Neural cell (in vitro differentiated cells): Measurements from ENCODE around the gene EXOC4.

Experiments
- EP300 ChIP-seq: fragments of 450-650 bp; conservative IDR thresholded peaks from 2 replicates; pipeline ENCODE4 v1.6.1; 2014; ENCODE audit warnings: antibody characterized with exemption, mild to moderate bottlenecking, moderate library complexity; ENCODE audit not compliant: poor library complexity, severe bottlenecking
- EZH2 ChIP-seq: fragments of 200-600, 300-800 bp; shearing (Covaris generic), sonication (generic); IDR thresholded peaks from 2 replicates; pipeline ENCODE4 v1.6.1; 2014; ENCODE audit warnings: antibody characterized with exemption, low read length, borderline replicate concordance, mild to moderate bottlenecking; ENCODE audit not compliant: insufficient read depth, poor library complexity, severe bottlenecking
- POLR2AphosphoS5 ChIP-seq: IDR thresholded peaks from 2 replicates; pipeline ENCODE4 v1.6.1; 2012
- SMC3 ChIP-seq: fragments of 450-650 bp; conservative IDR thresholded peaks from 2 replicates; pipeline ENCODE4 v1.6.1; 2014; ENCODE audit warnings: antibody characterized with exemption, mild to moderate bottlenecking, moderate library complexity; ENCODE audit not compliant: poor library complexity
- TAF1 ChIP-seq: IDR thresholded peaks from 2 replicates; pipeline ENCODE4 v1.6.1; 2012; ENCODE audit warnings: low read depth
- TF ChIP-seq, protein P1 (sequence below): fragments of 450-650 bp; IDR thresholded peaks from 2 replicates; pipeline ENCODE4 v1.5.1; 2014; ENCODE audit warnings: antibody characterized with exemption, mild to moderate bottlenecking, moderate library complexity; ENCODE audit not compliant: poor library complexity, severe bottlenecking

DNA sequence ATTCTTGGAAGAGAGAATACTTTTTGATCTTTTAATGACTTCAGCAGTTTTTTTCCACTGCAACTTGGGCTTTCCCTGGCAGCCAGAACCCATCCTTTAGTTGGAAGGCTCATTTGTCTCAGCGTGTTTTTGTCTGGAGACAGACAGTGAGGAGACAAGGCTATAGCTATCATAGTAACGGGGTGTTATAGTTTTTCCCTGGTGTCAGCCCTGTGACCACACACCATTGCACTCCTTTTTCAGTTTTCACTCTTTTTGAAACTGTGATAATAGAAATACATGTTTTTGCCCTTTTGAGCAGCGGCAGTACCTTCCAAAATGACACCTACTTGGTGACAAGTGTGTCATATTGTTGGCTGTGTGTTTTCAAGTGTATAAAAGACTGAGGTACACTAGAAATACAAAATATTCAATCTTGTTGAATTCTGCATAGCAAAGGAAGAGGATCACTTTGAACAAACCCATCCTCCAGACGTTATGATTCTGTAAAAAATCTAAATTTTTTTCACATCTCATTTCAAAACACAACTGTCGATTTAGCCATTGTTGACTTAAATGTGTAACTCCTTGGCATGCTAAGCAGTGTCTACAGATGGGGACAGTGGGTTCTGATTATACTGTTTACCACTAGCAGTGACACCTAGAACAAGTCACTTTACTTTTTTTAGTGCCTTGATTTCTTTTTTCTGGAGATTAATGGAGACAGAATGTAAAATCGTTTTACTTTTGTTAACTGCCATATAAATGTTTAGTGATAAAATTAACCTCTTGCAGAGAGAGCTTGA is 130.1 kb downstream of the EXOC4 start:
- TF ChIP-seq POLR2AphosphoS5: no peak
- TF ChIP-seq, protein P1, sequence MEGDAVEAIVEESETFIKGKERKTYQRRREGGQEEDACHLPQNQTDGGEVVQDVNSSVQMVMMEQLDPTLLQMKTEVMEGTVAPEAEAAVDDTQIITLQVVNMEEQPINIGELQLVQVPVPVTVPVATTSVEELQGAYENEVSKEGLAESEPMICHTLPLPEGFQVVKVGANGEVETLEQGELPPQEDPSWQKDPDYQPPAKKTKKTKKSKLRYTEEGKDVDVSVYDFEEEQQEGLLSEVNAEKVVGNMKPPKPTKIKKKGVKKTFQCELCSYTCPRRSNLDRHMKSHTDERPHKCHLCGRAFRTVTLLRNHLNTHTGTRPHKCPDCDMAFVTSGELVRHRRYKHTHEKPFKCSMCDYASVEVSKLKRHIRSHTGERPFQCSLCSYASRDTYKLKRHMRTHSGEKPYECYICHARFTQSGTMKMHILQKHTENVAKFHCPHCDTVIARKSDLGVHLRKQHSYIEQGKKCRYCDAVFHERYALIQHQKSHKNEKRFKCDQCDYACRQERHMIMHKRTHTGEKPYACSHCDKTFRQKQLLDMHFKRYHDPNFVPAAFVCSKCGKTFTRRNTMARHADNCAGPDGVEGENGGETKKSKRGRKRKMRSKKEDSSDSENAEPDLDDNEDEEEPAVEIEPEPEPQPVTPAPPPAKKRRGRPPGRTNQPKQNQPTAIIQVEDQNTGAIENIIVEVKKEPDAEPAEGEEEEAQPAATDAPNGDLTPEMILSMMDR: no peak
- no peak for TF ChIP-seq EZH2
- TF ChIP-seq SMC3: no peak
- TF ChIP-seq EP300: no peak
- TF ChIP-seq TAF1: no peak
